T-helper 1 cell treated with Interleukin-12 subunit alpha and Interleukin-12 subunit beta and Interleukin-4 antibody, amounts not matched to agents 30 μg/mL and 1 μg/mL, for 36 hours (primary cell): Measurements from ENCODE around the gene TOR1A.

Source experiments
- H3K27ac Mint-ChIP-seq: one replicate; pipeline ENCODE4 v1.8.0; 2021; ENCODE audit warnings: mild to moderate bottlenecking, mixed read lengths
- H3K27me3 Mint-ChIP-seq: one replicate; pipeline ENCODE4 v1.8.0; 2021; ENCODE audit warnings: low read depth, mixed read lengths
- H3K36me3 Mint-ChIP-seq: one replicate; pipeline ENCODE4 v1.8.0; 2021; ENCODE audit warnings: low read depth, mixed read lengths
- H3K4me1 Mint-ChIP-seq: one replicate; pipeline ENCODE4 v1.8.0; 2021; ENCODE audit warnings: low read depth, mixed read lengths
- H3K4me3 Mint-ChIP-seq: one replicate; pipeline ENCODE4 v1.8.0; 2021; ENCODE audit warnings: mild to moderate bottlenecking, moderate library complexity, mixed read lengths
- H3K9me3 Mint-ChIP-seq: one replicate; pipeline ENCODE4 v1.8.0; 2021; ENCODE audit warnings: mixed read lengths

Gene TOR1A

DNA sequence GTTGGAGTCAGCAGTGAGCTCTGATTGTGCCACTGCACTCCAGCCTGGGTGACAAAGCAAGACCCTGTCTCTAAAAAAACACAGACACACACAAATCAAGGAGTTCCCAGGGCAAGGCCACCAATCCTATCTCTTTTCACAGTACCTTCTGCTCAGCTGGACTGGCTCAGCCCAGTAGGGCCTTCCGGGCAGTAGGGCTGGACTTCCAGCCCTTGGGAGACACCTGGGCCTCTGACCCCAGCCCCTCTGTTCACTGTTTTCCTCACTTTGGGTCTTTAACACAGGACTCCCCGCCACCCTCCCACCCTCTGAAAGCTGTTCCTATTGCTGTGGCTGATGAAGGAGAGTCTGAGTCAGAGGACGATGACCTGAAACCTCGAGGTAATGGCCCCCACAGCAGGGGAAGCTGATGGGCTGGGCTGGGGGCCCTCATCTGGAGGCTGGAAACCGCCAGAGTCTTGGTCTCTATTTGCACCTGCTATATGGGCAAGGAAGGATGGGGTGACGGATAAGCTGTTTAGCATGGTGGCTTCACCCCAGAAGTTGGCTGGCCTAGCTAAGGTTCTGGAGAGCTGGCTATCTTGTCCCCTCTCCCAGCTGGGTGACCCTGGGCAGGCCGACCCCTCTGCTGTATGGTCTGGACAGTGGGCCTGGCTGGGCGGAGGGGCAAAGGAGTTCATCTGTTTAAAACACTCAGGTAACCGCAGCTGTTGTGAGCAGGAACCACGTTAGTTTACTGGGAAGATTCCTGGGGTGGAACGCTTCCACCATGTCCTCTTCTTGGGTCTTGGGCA, 36.9 kb upstream of the TOR1A start:
- Mint-ChIP-seq H3K9me3 (no peaks in the 10 kb centered on the region), H3K27ac (peak overlapping the region; percentile 69), H3K36me3 (peaks cover 53% of the 10 kb centered on the region), H3K4me3 (no peak overlapping the region), H3K27me3 (no peaks in the 10 kb centered on the region), H3K4me1 (peaks cover 47% of the 10 kb centered on the region)

GRCh38 chr9:129858167-129858962, 34.4 kb upstream of the TOR1A start:
- no peak overlapping the region for H3K4me3 Mint-ChIP-seq
- no peak overlapping the region for H3K27ac Mint-ChIP-seq
- no peaks in the 10 kb centered on the region for H3K9me3 Mint-ChIP-seq
- no peaks in the 10 kb centered on the region for H3K27me3 Mint-ChIP-seq
- peaks cover 61% of the 10 kb centered on the region for H3K36me3 Mint-ChIP-seq
- H3K4me1 Mint-ChIP-seq: peaks cover 53% of the 10 kb centered on the region

DNA sequence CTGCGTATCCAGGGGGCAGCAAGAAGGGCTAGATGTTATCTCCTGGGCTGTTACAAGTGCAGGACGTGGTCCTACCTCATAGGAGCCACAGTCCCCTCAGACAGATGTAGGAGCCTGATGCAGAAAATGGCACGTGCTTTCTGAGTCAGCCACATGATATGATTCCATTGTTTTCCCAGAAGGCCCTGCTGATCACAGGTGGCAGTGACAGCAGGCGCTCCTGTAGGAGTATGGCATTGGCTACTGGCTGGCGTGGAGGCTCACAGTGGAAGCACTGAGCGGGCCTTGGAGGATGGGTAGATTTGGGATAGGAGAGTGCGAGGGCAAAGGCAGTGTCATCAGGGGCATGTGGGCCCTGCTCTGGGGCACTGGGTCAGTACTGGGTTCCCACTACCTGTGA, 33.3 kb upstream of the TOR1A start:
- Mint-ChIP-seq H3K36me3 (peaks cover 63% of the 10 kb centered on the region), H3K9me3 (no peaks in the 10 kb centered on the region), H3K27me3 (no peaks in the 10 kb centered on the region), H3K27ac (peak overlapping the region; percentile 71), H3K4me1 (peaks cover 51% of the 10 kb centered on the region), H3K4me3 (no peak overlapping the region)

- Mint-ChIP-seq H3K4me1 (peaks cover 44% of the 10 kb centered on the region), H3K4me3 (peak overlapping the region; percentile 27), H3K36me3 (peaks cover 69% of the 10 kb centered on the region), H3K27me3 (no peaks in the 10 kb centered on the region), H3K27ac (peak overlapping the region; percentile 74), H3K9me3 (no peaks in the 10 kb centered on the region)
Measured at GRCh38 chr9:129854588-129855110, 30.7 kb upstream of the TOR1A start.

DNA sequence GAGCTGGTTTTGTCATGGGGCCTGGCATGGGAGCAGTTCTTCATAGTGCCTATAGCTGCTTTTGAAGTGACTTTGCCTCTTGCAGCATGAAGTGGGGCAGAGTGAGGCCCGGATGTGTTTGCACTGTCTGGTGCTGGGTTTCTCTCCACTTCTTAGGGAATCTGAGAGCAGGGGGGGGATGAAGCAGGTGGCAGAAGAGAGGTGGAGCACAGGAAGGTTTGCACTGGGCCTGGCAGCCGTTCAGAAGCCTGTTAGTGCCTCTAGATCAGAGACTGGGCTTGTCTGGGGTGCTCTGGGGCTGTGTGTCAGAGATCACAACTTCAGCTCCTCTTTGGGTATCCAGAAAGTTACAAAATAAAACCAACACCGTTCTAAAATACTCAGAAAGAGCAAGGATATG, 29.7 kb upstream of the TOR1A start:
- Mint-ChIP-seq H3K4me3 (no peak overlapping the region), H3K36me3 (peaks cover 68% of the 10 kb centered on the region), H3K9me3 (no peaks in the 10 kb centered on the region), H3K4me1 (peaks cover 43% of the 10 kb centered on the region), H3K27me3 (no peaks in the 10 kb centered on the region), H3K27ac (peak overlapping the region; percentile 55)

DNA sequence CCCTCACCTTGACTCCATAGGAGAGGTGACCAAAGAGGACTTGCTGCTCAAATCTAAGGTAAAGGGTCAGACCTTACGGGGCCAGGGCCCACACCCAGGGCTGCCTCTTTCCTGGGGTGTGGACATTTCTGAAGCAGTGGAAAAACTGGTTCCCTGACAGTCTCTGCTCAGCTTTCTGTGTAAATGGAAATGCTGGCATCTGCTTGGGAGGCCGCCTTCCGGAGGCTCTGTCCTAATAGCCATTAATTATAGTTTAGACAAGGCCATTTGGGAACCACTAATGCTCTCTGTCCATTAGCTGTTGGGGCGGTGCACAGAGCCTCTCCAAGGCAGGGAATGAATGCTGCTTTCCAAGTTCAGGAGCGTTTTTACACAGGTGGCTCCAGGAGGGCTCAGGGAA, 28.6 kb upstream of the TOR1A start:
- H3K27ac Mint-ChIP-seq: no peak overlapping the region
- H3K4me1 Mint-ChIP-seq: peaks cover 43% of the 10 kb centered on the region
- no peak overlapping the region for H3K4me3 Mint-ChIP-seq
- no peaks in the 10 kb centered on the region for H3K9me3 Mint-ChIP-seq
- H3K36me3 Mint-ChIP-seq: peaks cover 65% of the 10 kb centered on the region
- no peaks in the 10 kb centered on the region for H3K27me3 Mint-ChIP-seq

DNA sequence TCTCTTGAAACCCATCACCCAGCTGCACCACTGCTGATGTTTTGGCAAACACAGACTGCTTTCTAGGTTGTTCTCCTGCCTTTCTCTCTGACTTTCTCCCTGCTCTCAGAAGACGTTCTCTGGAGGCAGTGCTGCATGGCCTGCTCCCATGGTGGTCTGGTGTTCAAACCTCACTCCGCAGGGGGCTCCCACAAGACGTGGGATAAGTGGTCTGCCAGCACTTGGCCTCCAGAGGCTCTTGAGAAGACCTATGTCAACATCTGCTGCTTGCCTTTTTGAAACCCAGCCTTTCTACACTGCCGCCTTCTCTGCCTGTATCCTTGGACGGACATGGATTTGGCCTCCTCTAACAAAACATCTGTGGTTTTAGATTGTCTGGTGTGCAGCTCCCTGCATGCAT, 27.9 kb upstream of the TOR1A start:
- Mint-ChIP-seq H3K27ac (peak overlapping the region; percentile 49), H3K4me1 (peaks cover 38% of the 10 kb centered on the region), H3K36me3 (peaks cover 58% of the 10 kb centered on the region), H3K9me3 (no peaks in the 10 kb centered on the region), H3K27me3 (no peaks in the 10 kb centered on the region), H3K4me3 (no peak overlapping the region)

DNA sequence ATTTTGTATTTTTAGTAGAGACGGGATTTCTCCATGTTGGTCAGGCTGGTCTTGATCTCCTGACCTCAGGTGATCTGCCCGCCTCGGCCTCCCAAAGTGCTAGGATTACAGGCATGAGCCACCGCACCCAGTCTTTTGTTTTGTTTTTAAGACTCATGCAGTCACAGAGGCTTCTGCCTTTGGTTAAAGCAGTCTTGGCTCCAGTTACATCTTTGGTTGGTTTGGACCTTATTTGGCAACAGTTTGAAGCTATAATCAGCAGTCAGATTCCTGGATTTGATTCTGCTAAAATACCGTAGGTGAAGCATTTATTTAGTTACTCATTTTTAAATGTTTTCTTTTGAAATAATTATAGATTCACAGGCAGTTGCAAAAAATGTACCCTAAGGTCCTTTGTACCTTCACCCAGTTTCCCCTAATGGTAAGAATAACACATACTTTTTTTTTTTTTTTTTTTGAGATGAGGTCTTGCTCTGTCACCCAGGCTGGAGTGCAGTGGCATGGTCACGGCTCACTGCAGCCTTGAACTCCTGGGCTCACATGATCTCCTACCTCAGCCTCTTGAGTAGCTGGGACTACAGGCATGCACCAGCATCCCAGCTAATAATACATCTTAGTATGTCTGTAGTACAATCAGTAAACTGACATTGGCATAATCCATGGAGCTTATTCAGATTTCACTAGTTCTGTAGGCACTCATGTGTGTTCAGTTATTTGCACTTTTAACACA, 27.1 kb upstream of the TOR1A start:
- no peaks in the 10 kb centered on the region for H3K9me3 Mint-ChIP-seq
- H3K4me1 Mint-ChIP-seq: peaks cover 33% of the 10 kb centered on the region
- no peaks in the 10 kb centered on the region for H3K27me3 Mint-ChIP-seq
- H3K27ac Mint-ChIP-seq: peak overlapping the region; percentile 45
- no peak overlapping the region for H3K4me3 Mint-ChIP-seq
- H3K36me3 Mint-ChIP-seq: peaks cover 52% of the 10 kb centered on the region

DNA sequence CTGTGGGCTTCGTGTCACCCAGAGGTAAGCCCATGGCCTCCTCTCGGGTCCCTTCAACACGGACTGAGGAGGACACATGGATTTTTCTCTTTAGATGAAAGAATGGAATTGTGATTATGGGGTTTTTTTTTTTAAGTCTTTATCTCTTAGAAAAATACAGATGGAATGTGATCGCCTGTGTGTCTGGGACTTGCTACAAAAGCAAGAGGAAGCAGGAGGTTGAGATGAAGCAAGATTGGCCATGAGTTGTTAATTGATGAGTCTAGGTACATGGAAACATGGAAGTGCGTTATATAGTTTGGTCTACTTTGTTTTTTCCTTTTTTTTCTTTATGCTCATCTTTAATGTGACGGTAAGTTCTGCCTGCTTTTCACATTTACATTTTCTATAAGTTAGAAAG, 26.0 kb upstream of the TOR1A start:
- H3K27ac Mint-ChIP-seq: no peak overlapping the region
- no peaks in the 10 kb centered on the region for H3K9me3 Mint-ChIP-seq
- H3K4me1 Mint-ChIP-seq: peaks cover 33% of the 10 kb centered on the region
- H3K36me3 Mint-ChIP-seq: peaks cover 48% of the 10 kb centered on the region
- H3K27me3 Mint-ChIP-seq: no peaks in the 10 kb centered on the region
- H3K4me3 Mint-ChIP-seq: no peak overlapping the region

- H3K27ac Mint-ChIP-seq: no peak overlapping the region
- H3K9me3 Mint-ChIP-seq: no peaks in the 10 kb centered on the region
- H3K4me3 Mint-ChIP-seq: no peak overlapping the region
- H3K4me1 Mint-ChIP-seq: peaks cover 25% of the 10 kb centered on the region
- H3K36me3 Mint-ChIP-seq: peaks cover 38% of the 10 kb centered on the region
- no peaks in the 10 kb centered on the region for H3K27me3 Mint-ChIP-seq
Measured at GRCh38 chr9:129848712-129849441, 24.9 kb upstream of the TOR1A start.

DNA sequence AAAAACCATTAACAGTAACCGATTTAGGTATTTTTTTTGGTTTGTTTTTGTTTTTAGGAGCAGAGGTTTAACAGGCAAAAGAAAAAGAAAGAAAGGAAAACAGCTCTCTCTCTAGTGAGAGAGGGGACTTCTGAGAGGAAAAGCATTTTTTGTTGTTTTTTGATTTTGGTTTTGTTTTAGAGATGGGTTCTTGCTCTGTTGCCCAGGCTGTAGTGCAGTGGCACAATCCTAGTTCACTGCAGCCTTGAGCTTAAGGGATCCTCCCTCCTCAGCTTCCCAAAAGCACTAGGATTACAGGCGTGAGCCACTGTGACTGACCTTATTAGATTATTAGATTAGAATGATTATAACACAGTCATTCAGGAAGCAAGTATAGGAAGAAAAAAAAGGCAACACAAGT, 21.4 kb upstream of the TOR1A start:
- peaks cover 21% of the 10 kb centered on the region for H3K4me1 Mint-ChIP-seq
- H3K27me3 Mint-ChIP-seq: no peaks in the 10 kb centered on the region
- peak overlapping the region; percentile 90 for H3K27ac Mint-ChIP-seq
- no peaks in the 10 kb centered on the region for H3K9me3 Mint-ChIP-seq
- peak overlapping the region; percentile 60 for H3K4me3 Mint-ChIP-seq
- peaks cover 17% of the 10 kb centered on the region for H3K36me3 Mint-ChIP-seq

DNA sequence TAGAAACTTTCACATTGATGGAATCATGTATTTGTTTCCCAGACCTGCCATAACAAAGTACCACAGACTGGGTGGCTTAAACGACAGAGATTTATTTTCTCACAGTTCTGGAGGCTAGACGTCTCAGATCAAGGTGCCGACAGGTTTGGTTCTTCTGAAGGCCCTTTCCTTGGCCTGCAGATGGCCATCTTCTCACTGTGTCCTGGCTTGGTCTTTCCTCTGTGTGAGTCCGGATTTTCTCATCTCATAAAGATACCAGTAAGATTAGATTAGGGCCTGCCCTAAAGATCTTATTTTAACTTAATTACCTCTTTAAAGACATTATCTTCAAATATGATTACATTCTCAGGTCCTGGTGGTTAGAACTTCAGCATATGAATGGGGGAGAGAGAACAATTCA, 17.1 kb upstream of the TOR1A start:
- Mint-ChIP-seq H3K4me3 (no peak overlapping the region), H3K36me3 (peaks cover 29% of the 10 kb centered on the region), H3K4me1 (peaks cover 52% of the 10 kb centered on the region), H3K27ac (no peak overlapping the region), H3K9me3 (no peaks in the 10 kb centered on the region), H3K27me3 (no peaks in the 10 kb centered on the region)

GRCh38 chr9:129840034-129840433, 16.1 kb upstream of the TOR1A start:
- Mint-ChIP-seq H3K4me3 (peak overlapping the region; percentile 10), H3K27ac (peak overlapping the region; percentile 31), H3K27me3 (no peaks in the 10 kb centered on the region), H3K36me3 (peaks cover 27% of the 10 kb centered on the region), H3K4me1 (peaks cover 46% of the 10 kb centered on the region), H3K9me3 (no peaks in the 10 kb centered on the region)
